ENCODE data around the gene PEX13. TPM values are rescaled to one million over a fixed set of nuclear protein-coding genes. Genes with fewer than 3 reads are reported as not detected.

PEX13 gene
- 10 to 100 TPM in 4 of 5 experiments, 1 to 10 TPM in 1; 7.2 to 23.6 (median 17.8) TPM for total RNA-seq
- polyA plus RNA-seq, result 10 to 100 TPM; 15.0 to 15.8 TPM
- total RNA-seq, result 20.2 reads per million, percentile 50 among the genes with 10 or more reads in this experiment

- ChIA-PET CTCF (interaction anchor here (0.6 to 1.4 kb wide), 2 partner anchors 19 to 285 kb away, joined by 6 read pairs; no protein-coding TSS in a partner anchor), POLR2A (interaction anchor here (1.0 to 2.3 kb wide), 3 partner anchors 9 to 160 kb away, joined by 3 to 7 read pairs (median 4); no protein-coding TSS in a partner anchor)
- H3K9me3 Mint-ChIP-seq, result peaks cover 0 to 4% (median 0%) of the 10 kb centered on the region in 11 donors
- Histone ChIP-seq H3K9me3 (ENCODE audit: control insufficient read depth in 2 of 3, low read length in 3 of 3) (no peaks in the 10 kb centered on the region), H3K27me3 (ENCODE audit: control insufficient read depth in 2 of 2, insufficient read depth in 2 of 2, low read length in 2 of 2) (no peaks in the 10 kb centered on the region), H3K4me3 (ENCODE audit: low read length) (peak within 1 kb of the TSS; percentile 100), H3K27ac (ENCODE audit: low read depth, low read length) (peak within 1 kb of the TSS; percentile 75), H3K36me3 (ENCODE audit: control insufficient read depth in 2 of 3, insufficient read depth in 3 of 3, low read length in 3 of 3) (peaks cover 0 to 12% (median 0%) of the 10 kb centered on the region in 3 experiments), H3K4me1 (ENCODE audit: control insufficient read depth in 2 of 2, insufficient read depth in 2 of 2, low read length in 2 of 2) (peaks cover 14 to 20% of the 10 kb centered on the region in 2 donors)
- intact Hi-C loops (cut with micrococcal nuclease), result loop anchor here (1.0 to 5.0 kb wide), 16 partner anchors 48 to 1180 kb away; partner anchors contain the start of genes B3GNT2 (in 2 of the 2), PAPOLG (in 2 of the 2), REL (in 2 of the 2) and SANBR (in 2 of the 2)
- H3K4me3 Mint-ChIP-seq, result peak within 1 kb of the TSS; percentile 93 to 100 (median 97)
- peak within 1 kb of the TSS; percentile 90 to 99 (median 95) for H3K27ac Mint-ChIP-seq
- H3K36me3 Mint-ChIP-seq, result peaks cover 4 to 22% (median 11%) of the 10 kb centered on the region in 5 donors
- DNase-seq (peak in 5 of 9 donors; percentile 34 to 64 (median 60)), ATAC-seq (peak; percentile 89)
- H3K27me3 Mint-ChIP-seq, result no peaks in the 10 kb centered on the region
- peaks cover 23 to 75% (median 53%) of the 10 kb centered on the region in 7 donors for H3K4me1 Mint-ChIP-seq
Measured at GRCh38 chr2:61017556-61018317, at the start of gene PEX13, which contains the start of gene PUS10. TSS of gene PEX13 (plus strand) at chr2:61017720. CDS start at chr2:61017760, 40 bp downstream. TSS of gene PUS10 (minus strand) at chr2:61018255. CDS start at chr2:61011890, 6,365 bp downstream.

- Mint-ChIP-seq H3K27me3 (no peaks in the 10 kb centered on the region), H3K4me1 (peaks cover 4 to 22% (median 12%) of the 10 kb centered on the region in 7 donors), H3K9me3 (no peaks in the 10 kb centered on the region), H3K36me3 (peaks cover 0 to 8% (median 4%) of the 10 kb centered on the region in 5 donors), H3K4me3 (no peak overlapping the region), H3K27ac (no peak overlapping the region)
- ATAC-seq, result no peak
- H3K4me3 ChIP-seq (ENCODE audit: low read length), result no peak overlapping the region
- ChIA-PET POLR2A (interaction anchor here (0.6 kb wide), 1 partner anchor 292 kb away, joined by 6 read pairs; no protein-coding TSS in a partner anchor), CTCF (no interaction called here)
- no peak for DNase-seq
- no peaks in the 10 kb centered on the region for H3K36me3 ChIP-seq (ENCODE audit: control insufficient read depth in 2 of 3, insufficient read depth in 3 of 3, low read length in 3 of 3)
- intact Hi-C loops (cut with micrococcal nuclease), result no loop called here
- H3K9me3 ChIP-seq (ENCODE audit: control insufficient read depth in 2 of 3, low read length in 3 of 3), result no peaks in the 10 kb centered on the region
- no peak overlapping the region for H3K27ac ChIP-seq (ENCODE audit: low read depth, low read length)
- peaks cover 0 to 7% of the 10 kb centered on the region in 2 donors for H3K4me1 ChIP-seq (ENCODE audit: control insufficient read depth in 2 of 2, insufficient read depth in 2 of 2, low read length in 2 of 2)
- H3K27me3 ChIP-seq (ENCODE audit: control insufficient read depth in 2 of 2, insufficient read depth in 2 of 2, low read length in 2 of 2), result no peaks in the 10 kb centered on the region
Measured at GRCh38 chr2:60972889-60973656, 44.4 kb upstream of the PEX13 start.

GRCh38 chr2:60973705-60974104 is 43.8 kb upstream of the PEX13 start:
- Mint-ChIP-seq H3K36me3 (peaks cover 0 to 7% (median 4%) of the 10 kb centered on the region in 5 donors), H3K4me3 (no peak overlapping the region), H3K9me3 (no peaks in the 10 kb centered on the region), H3K4me1 (peaks cover 4 to 22% (median 8%) of the 10 kb centered on the region in 7 donors), H3K27me3 (no peaks in the 10 kb centered on the region), H3K27ac (no peak overlapping the region)
- Histone ChIP-seq H3K36me3 (ENCODE audit: control insufficient read depth in 2 of 3, insufficient read depth in 3 of 3, low read length in 3 of 3) (no peaks in the 10 kb centered on the region), H3K4me3 (ENCODE audit: low read length) (no peak overlapping the region), H3K9me3 (ENCODE audit: control insufficient read depth in 2 of 3, low read length in 3 of 3) (no peaks in the 10 kb centered on the region), H3K27me3 (ENCODE audit: control insufficient read depth in 2 of 2, insufficient read depth in 2 of 2, low read length in 2 of 2) (no peaks in the 10 kb centered on the region), H3K27ac (ENCODE audit: low read depth, low read length) (no peak overlapping the region), H3K4me1 (ENCODE audit: control insufficient read depth in 2 of 2, insufficient read depth in 2 of 2, low read length in 2 of 2) (peaks cover 0 to 7% of the 10 kb centered on the region in 2 donors)
- intact Hi-C loops (cut with micrococcal nuclease), result no loop called here
- POLR2A ChIA-PET, result no interaction called here
- CTCF ChIA-PET, result interaction anchor here (0.6 kb wide), 1 partner anchor 181 kb away, joined by 3 read pairs; no protein-coding TSS in a partner anchor
- no peak for DNase-seq
- ATAC-seq, result no peak

GRCh38 chr2:60974652-60975051 is 42.9 kb upstream of the PEX13 start:
- no peak for ATAC-seq
- H3K4me1 ChIP-seq (ENCODE audit: control insufficient read depth in 2 of 2, insufficient read depth in 2 of 2, low read length in 2 of 2), result peaks cover 0 to 7% of the 10 kb centered on the region in 2 donors
- H3K27me3 Mint-ChIP-seq, result no peaks in the 10 kb centered on the region
- peaks cover 6 to 28% (median 8%) of the 10 kb centered on the region in 7 donors for H3K4me1 Mint-ChIP-seq
- no peak overlapping the region for H3K27ac Mint-ChIP-seq
- H3K9me3 Mint-ChIP-seq, result no peaks in the 10 kb centered on the region
- CTCF ChIA-PET, result interaction anchor here (0.8 kb wide), 1 partner anchor 24 kb away, joined by 3 read pairs; no protein-coding TSS in a partner anchor
- POLR2A ChIA-PET, result no interaction called here
- no peaks in the 10 kb centered on the region for H3K27me3 ChIP-seq (ENCODE audit: control insufficient read depth in 2 of 2, insufficient read depth in 2 of 2, low read length in 2 of 2)
- no peaks in the 10 kb centered on the region for H3K9me3 ChIP-seq (ENCODE audit: control insufficient read depth in 2 of 3, low read length in 3 of 3)
- H3K36me3 Mint-ChIP-seq, result peaks cover 0 to 7% (median 4%) of the 10 kb centered on the region in 5 donors
- no peak overlapping the region for H3K4me3 Mint-ChIP-seq
- H3K4me3 ChIP-seq (ENCODE audit: low read length), result no peak overlapping the region
- no peak overlapping the region for H3K27ac ChIP-seq (ENCODE audit: low read depth, low read length)
- H3K36me3 ChIP-seq (ENCODE audit: control insufficient read depth in 2 of 3, insufficient read depth in 3 of 3, low read length in 3 of 3), result no peaks in the 10 kb centered on the region
- intact Hi-C loops (cut with micrococcal nuclease), result no loop called here
- DNase-seq, result no peak

GRCh38 chr2:60976256-60976850 is 41.2 kb upstream of the PEX13 start:
- H3K27me3 Mint-ChIP-seq, result no peaks in the 10 kb centered on the region
- Histone ChIP-seq H3K36me3 (ENCODE audit: control insufficient read depth in 2 of 3, insufficient read depth in 3 of 3, low read length in 3 of 3) (no peaks in the 10 kb centered on the region), H3K4me3 (ENCODE audit: low read length) (no peak overlapping the region), H3K27me3 (ENCODE audit: control insufficient read depth in 2 of 2, insufficient read depth in 2 of 2, low read length in 2 of 2) (no peaks in the 10 kb centered on the region), H3K4me1 (ENCODE audit: control insufficient read depth in 2 of 2, insufficient read depth in 2 of 2, low read length in 2 of 2) (peaks cover 0 to 4% of the 10 kb centered on the region in 2 donors), H3K27ac (ENCODE audit: low read depth, low read length) (no peak overlapping the region), H3K9me3 (ENCODE audit: control insufficient read depth in 2 of 3, low read length in 3 of 3) (no peaks in the 10 kb centered on the region)
- peaks cover 6 to 32% (median 12%) of the 10 kb centered on the region in 7 donors for H3K4me1 Mint-ChIP-seq
- no peak for ATAC-seq
- H3K4me3 Mint-ChIP-seq, result no peak overlapping the region
- H3K9me3 Mint-ChIP-seq, result no peaks in the 10 kb centered on the region
- no peak for DNase-seq
- no peak overlapping the region for H3K27ac Mint-ChIP-seq
- POLR2A ChIA-PET, result interaction anchor here (1.2 kb wide), 1 partner anchor 11 kb away, joined by 3 read pairs; no protein-coding TSS in a partner anchor
- CTCF ChIA-PET, result interaction anchor here (0.6 kb wide), 1 partner anchor 22 kb away, joined by 3 read pairs; no protein-coding TSS in a partner anchor
- peaks cover 0 to 7% (median 4%) of the 10 kb centered on the region in 5 donors for H3K36me3 Mint-ChIP-seq
- intact Hi-C loops (cut with micrococcal nuclease), result no loop called here
